ENCODE data around the gene ATP6V1D. TPM values are rescaled to one million over a fixed set of nuclear protein-coding genes. Genes with fewer than 3 reads are reported as not detected.
"Not testable (repeated sequence)": the region's sequence is repeated elsewhere in the genome, so short reads cannot be mapped to it uniquely, and the experiment has no call there.

The ATP6V1D gene
- total and polyA plus RNA-seq, 2 experiments from 2014 or later: 61.5 to 105 TPM

GRCh38 chr14:67343601-67344230, 15.9 kb downstream of the ATP6V1D start:
- Histone ChIP-seq H3K4me1 (ENCODE audit: insufficient read depth) (no peaks in the 10 kb centered on the region), H2AFZ (no peak overlapping the region), H3K36me3 (ENCODE audit: insufficient read depth) (peaks cover 26% of the 10 kb centered on the region; the same call in 1 of the 2 replicates), H3K79me2 (replicated peaks; ENCODE audit: insufficient read depth) (no peaks in the 10 kb centered on the region), H4K20me1 (replicated peaks; ENCODE audit: insufficient read depth) (no peaks in the 10 kb centered on the region), H3K4me2 (no peak overlapping the region), H3K9me2 (ENCODE audit: insufficient read depth) (no peaks in the 10 kb centered on the region), H3F3A (replicated peaks; ENCODE audit: low read depth) (no peaks in the 10 kb centered on the region), H3K27me3 (ENCODE audit: insufficient read depth) (no peaks in the 10 kb centered on the region), H3K4me3 (no peak overlapping the region), H3K27ac (ENCODE audit: low read depth) (no peak overlapping the region)
- no peak for DNase-seq (ENCODE audit: low spot score)
- no peak overlapping the region for H3K4me3 Mint-ChIP-seq
- no peak for ATAC-seq
- no peaks in the 10 kb centered on the region for H3K27me3 Mint-ChIP-seq (ENCODE audit: insufficient read depth, low read depth, poor library complexity)
- peaks cover 64% of the 10 kb centered on the region for H3K36me3 Mint-ChIP-seq (ENCODE audit: low read depth)
- TF ChIP-seq ZNF462 (CRISPR knock-in tag; IDR thresholded peaks at IDR 0.05) (no peak), EZH2phosphoT487 (IDR thresholded peaks at IDR 0.05; ENCODE audit: unreplicated experiment) (no peak), STAT1 (IDR thresholded peaks at IDR 0.05; ENCODE audit: unreplicated experiment) (no peak), EZH2 (IDR thresholded peaks at IDR 0.05; ENCODE audit: low read depth, unreplicated experiment) (no peak)
- H3K4me1 Mint-ChIP-seq: no peaks in the 10 kb centered on the region
- H3K9me3 Mint-ChIP-seq: peaks cover 6% of the 10 kb centered on the region; the same call in 2 of the 3 replicates
- H3K27ac Mint-ChIP-seq: no peak overlapping the region

GRCh38 chr14:67341231-67341630, 18.4 kb downstream of the ATP6V1D start:
- H2AFZ ChIP-seq; H3K4me2 ChIP-seq; H3K27me3 ChIP-seq (ENCODE audit: insufficient read depth); DNase-seq (ENCODE audit: low spot score); H3K27ac ChIP-seq (ENCODE audit: low read depth); H3K4me3 Mint-ChIP-seq; H4K20me1 ChIP-seq (replicated peaks; ENCODE audit: insufficient read depth); H3K9me2 ChIP-seq (ENCODE audit: insufficient read depth); ATAC-seq; H3K4me1 ChIP-seq (ENCODE audit: insufficient read depth); H3K27ac Mint-ChIP-seq; H3K27me3 Mint-ChIP-seq (ENCODE audit: insufficient read depth, low read depth, poor library complexity); H3K4me1 Mint-ChIP-seq; H3F3A ChIP-seq (replicated peaks; ENCODE audit: low read depth); H3K9me3 Mint-ChIP-seq; H3K4me3 ChIP-seq; H3K79me2 ChIP-seq (replicated peaks; ENCODE audit: insufficient read depth): not testable (repeated sequence)
- peaks cover 28% of the 10 kb centered on the region; the same call in 1 of the 2 replicates for H3K36me3 ChIP-seq (ENCODE audit: insufficient read depth)
- peaks cover 68% of the 10 kb centered on the region for H3K36me3 Mint-ChIP-seq (ENCODE audit: low read depth)

Measured in GM23338 (cell line).